Skeletal muscle tissue (tissue), 4 donors: ENCODE measurements around the gene TMEM163. TPM values are rescaled to one million over a fixed set of nuclear protein-coding genes. Genes with fewer than 3 reads are reported as not detected.

Experiments used
- H3K27ac ChIP-seq: one replicate; pipeline ENCODE4 v1.7.0; 2013; ENCODE audit warnings: mild to moderate bottlenecking, low read depth, low read length, inconsistent platforms
- H3K27me3 ChIP-seq, 3 donors: one replicate each; pipeline ENCODE4 v1.7.0; 2013; ENCODE audit warnings: low read length in 3 of 3; ENCODE audit not compliant: control insufficient read depth in 3 of 3, insufficient read depth in 3 of 3
- H3K36me3 ChIP-seq, 3 donors: one replicate each; pipeline ENCODE4 v1.7.0; 2013; ENCODE audit warnings: low read length in 3 of 3; ENCODE audit not compliant: control insufficient read depth in 3 of 3, insufficient read depth in 3 of 3
- H3K4me1 ChIP-seq, 3 donors: one replicate each; pipeline ENCODE4 v1.7.0; 2013; ENCODE audit warnings: low read length in 3 of 3, mild to moderate bottlenecking in 3 of 3; ENCODE audit not compliant: control insufficient read depth in 3 of 3, insufficient read depth in 3 of 3
- H3K4me3 ChIP-seq, 3 donors: one replicate each; pipeline ENCODE4 v1.7.0; 2013; ENCODE audit warnings: low read length in 3 of 3
- H3K9ac ChIP-seq, 3 donors: one replicate each; pipeline ENCODE4 v1.7.0; 2013; ENCODE audit warnings: low read length in 3 of 3, mild to moderate bottlenecking in 3 of 3, moderate library complexity in 2 of 3, low read depth in 1 of 3
- H3K9me3 ChIP-seq, 3 donors: one replicate each; pipeline ENCODE4 v1.7.0; 2013; ENCODE audit warnings: low read length in 3 of 3; ENCODE audit not compliant: control insufficient read depth in 3 of 3
- total RNA-seq: library from RNA; depleted of rRNA; stranded (reverse); fragments of >200 nt; gene quantifications from one replicate; pipeline ENCODE4 v1.2.3, GENCODE V29; 2014
- donor health status: Osteomylitis.

The TMEM163 gene
- total RNA-seq, 1 donor from 2014 or later: 1.0 TPM

GRCh38 chr2:134679745-134680144 lies 39.1 kb downstream of the TMEM163 start:
- Histone ChIP-seq H3K9ac (no peak overlapping the region), H3K4me1 (no peaks in the 10 kb centered on the region), H3K4me3 (no peak overlapping the region), H3K27ac (no peak overlapping the region), H3K27me3 (no peaks in the 10 kb centered on the region), H3K36me3 (no peaks in the 10 kb centered on the region), H3K9me3 (no peaks in the 10 kb centered on the region)

DNA sequence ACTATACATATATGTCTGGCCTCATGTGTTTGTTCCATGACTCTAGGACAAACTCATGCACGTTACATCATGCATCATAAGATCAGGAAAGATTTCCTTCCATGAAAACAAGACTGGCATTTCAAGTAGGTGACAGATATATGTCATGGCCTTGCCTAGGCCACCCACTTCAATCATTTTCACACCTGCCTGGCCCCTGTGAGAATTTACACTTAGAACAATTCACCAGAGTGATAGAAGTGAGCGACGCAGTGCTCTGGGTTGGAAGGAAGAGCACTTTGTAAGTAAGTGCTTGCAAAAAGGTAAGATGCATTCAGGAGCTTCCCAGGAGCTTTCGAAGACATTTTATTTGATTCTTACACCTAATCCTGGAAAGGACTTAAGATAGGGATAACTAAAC lies 39.5 kb downstream of the TMEM163 start:
- H3K27ac ChIP-seq: no peak overlapping the region
- no peaks in the 10 kb centered on the region for H3K4me1 ChIP-seq
- H3K36me3 ChIP-seq: no peaks in the 10 kb centered on the region
- H3K9ac ChIP-seq: no peak overlapping the region
- no peak overlapping the region for H3K4me3 ChIP-seq
- H3K27me3 ChIP-seq: no peaks in the 10 kb centered on the region
- no peaks in the 10 kb centered on the region for H3K9me3 ChIP-seq

DNA sequence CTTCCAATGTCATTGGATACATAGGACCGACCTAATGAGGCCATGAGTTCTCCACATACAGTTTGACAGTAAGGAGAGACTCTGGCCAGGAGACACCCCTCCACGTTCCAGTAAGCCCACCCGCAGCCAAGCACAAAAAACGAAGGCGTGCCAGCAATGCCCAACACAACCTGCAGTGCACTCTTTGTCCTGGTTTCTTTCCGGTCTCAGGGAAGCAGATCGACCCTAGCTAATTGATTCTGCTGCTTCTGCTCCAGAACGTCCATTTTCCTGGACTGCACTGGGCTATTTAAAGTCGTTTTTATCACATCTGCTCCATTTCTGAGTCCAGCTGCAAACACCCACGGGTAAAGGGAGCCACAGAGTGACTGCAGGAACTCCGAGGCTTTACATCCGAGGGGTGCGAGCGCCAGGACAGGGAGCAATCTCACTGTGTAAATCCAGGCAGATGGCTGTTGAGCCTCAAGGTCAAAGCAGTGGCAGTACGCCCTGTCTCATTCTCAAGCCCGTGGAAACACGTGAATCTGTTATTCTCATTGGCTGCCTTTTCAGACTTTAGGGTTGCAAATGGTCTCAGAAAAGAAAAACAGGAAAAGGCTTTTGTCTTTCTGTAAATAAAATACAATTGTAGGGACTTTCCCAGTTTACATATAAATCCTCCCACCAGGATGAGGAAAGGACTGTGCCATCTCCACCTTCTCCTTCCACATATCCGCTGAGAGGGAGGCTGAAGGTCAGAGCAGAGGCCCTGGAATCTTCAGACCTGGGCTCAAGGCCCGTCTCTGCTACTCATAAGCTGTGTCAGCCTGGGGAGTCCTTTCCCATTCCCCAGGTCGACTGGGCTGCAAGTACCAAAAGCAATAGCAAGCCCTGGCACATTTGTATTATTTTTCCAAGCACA lies 40.7 kb downstream of the TMEM163 start:
- H3K9ac ChIP-seq: no peak overlapping the region

GRCh38 chr2:134676960-134677359 lies 41.8 kb downstream of the TMEM163 start:
- H3K27me3 ChIP-seq: no peaks in the 10 kb centered on the region
- no peaks in the 10 kb centered on the region for H3K4me1 ChIP-seq
- no peaks in the 10 kb centered on the region for H3K36me3 ChIP-seq
- H3K9ac ChIP-seq: no peak overlapping the region
- no peaks in the 10 kb centered on the region for H3K9me3 ChIP-seq
- no peak overlapping the region for H3K4me3 ChIP-seq
- no peak overlapping the region for H3K27ac ChIP-seq

More for the DNA sequence above, 40.7 kb downstream of the TMEM163 start:
- Histone ChIP-seq H3K9me3 (no peaks in the 10 kb centered on the region), H3K4me1 (no peaks in the 10 kb centered on the region), H3K27me3 (no peaks in the 10 kb centered on the region), H3K36me3 (no peaks in the 10 kb centered on the region), H3K27ac (no peak overlapping the region), H3K4me3 (no peak overlapping the region)

- Histone ChIP-seq H3K27me3 (no peaks in the 10 kb centered on the region), H3K9ac (no peak overlapping the region), H3K9me3 (no peaks in the 10 kb centered on the region), H3K27ac (no peak overlapping the region), H3K36me3 (no peaks in the 10 kb centered on the region), H3K4me1 (no peaks in the 10 kb centered on the region), H3K4me3 (no peak overlapping the region)
Observed at GRCh38 chr2:134675314-134675713, 43.5 kb downstream of the TMEM163 start.

GRCh38 chr2:134674687-134675086 lies 44.1 kb downstream of the TMEM163 start:
- no peak overlapping the region for H3K4me3 ChIP-seq
- no peaks in the 10 kb centered on the region for H3K27me3 ChIP-seq
- no peak overlapping the region for H3K27ac ChIP-seq
- no peaks in the 10 kb centered on the region for H3K4me1 ChIP-seq
- no peaks in the 10 kb centered on the region for H3K36me3 ChIP-seq
- H3K9ac ChIP-seq: no peak overlapping the region
- no peaks in the 10 kb centered on the region for H3K9me3 ChIP-seq

- Histone ChIP-seq H3K27me3 (peaks cover 0 to 4% (median 0%) of the 10 kb centered on the region in 3 donors), H3K4me3 (no peak overlapping the region), H3K36me3 (no peaks in the 10 kb centered on the region), H3K27ac (no peak overlapping the region), H3K4me1 (no peaks in the 10 kb centered on the region), H3K9me3 (no peaks in the 10 kb centered on the region), H3K9ac (no peak overlapping the region)
Observed at GRCh38 chr2:134671513-134671912, 47.3 kb downstream of the TMEM163 start.

DNA sequence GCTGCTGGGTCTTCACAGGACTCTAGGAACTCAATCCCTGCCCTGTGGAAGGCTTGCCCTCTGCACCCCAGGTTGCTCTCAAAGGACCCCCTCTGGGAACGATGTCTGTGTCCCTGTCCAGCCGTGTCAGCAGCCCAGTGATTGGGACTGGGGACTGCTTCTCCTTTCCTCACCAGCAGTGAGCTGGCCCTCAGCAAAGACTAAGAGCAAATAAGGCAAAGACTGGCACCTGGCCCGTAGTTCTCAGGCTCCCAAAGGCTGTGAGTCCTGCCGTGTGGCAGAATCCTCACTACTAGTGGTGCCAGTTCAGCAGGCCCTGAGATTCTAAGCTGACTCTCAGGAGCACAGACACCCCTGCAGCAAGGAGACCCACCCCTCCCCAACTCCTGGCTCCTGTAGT lies 47.8 kb downstream of the TMEM163 start:
- no peaks in the 10 kb centered on the region for H3K4me1 ChIP-seq
- H3K27ac ChIP-seq: no peak overlapping the region
- H3K4me3 ChIP-seq: no peak overlapping the region
- H3K9ac ChIP-seq: no peak overlapping the region
- H3K27me3 ChIP-seq: peaks cover 0 to 7% (median 0%) of the 10 kb centered on the region in 3 donors
- H3K36me3 ChIP-seq: no peaks in the 10 kb centered on the region
- no peaks in the 10 kb centered on the region for H3K9me3 ChIP-seq

GRCh38 chr2:134669731-134670669 lies 48.8 kb downstream of the TMEM163 start:
- Histone ChIP-seq H3K27me3 (peaks cover 0 to 7% (median 0%) of the 10 kb centered on the region in 3 donors), H3K4me3 (no peak overlapping the region), H3K36me3 (no peaks in the 10 kb centered on the region), H3K27ac (no peak overlapping the region), H3K9ac (no peak overlapping the region), H3K9me3 (no peaks in the 10 kb centered on the region), H3K4me1 (no peaks in the 10 kb centered on the region)

GRCh38 chr2:134668821-134669220 lies 50.0 kb downstream of the TMEM163 start:
- no peak overlapping the region for H3K27ac ChIP-seq
- peaks cover 0 to 7% (median 0%) of the 10 kb centered on the region in 3 donors for H3K27me3 ChIP-seq
- H3K9ac ChIP-seq: no peak overlapping the region
- H3K4me1 ChIP-seq: no peaks in the 10 kb centered on the region
- no peak overlapping the region for H3K4me3 ChIP-seq
- H3K9me3 ChIP-seq: no peaks in the 10 kb centered on the region
- H3K36me3 ChIP-seq: no peaks in the 10 kb centered on the region
